ENCODE data around the gene BRD9.
"Not testable (repeated sequence)": the region's sequence is repeated elsewhere in the genome, so short reads cannot be mapped to it uniquely, and the experiment has no call there.

BRD9 gene

GRCh38 chr5:884345-885126 is 8.1 kb downstream of the BRD9 start:
- H3K4me3 ChIP-seq (ENCODE audit: low read depth, low read length), result no peak overlapping the region
- no peak for DNase-seq (ENCODE audit: low read depth)

- H3K4me3 ChIP-seq (ENCODE audit: low read depth, low read length), result no peak overlapping the region
- no peak for DNase-seq (ENCODE audit: low read depth)
Observed at GRCh38 chr5:883475-884181, 9.0 kb downstream of the BRD9 start.

DNA sequence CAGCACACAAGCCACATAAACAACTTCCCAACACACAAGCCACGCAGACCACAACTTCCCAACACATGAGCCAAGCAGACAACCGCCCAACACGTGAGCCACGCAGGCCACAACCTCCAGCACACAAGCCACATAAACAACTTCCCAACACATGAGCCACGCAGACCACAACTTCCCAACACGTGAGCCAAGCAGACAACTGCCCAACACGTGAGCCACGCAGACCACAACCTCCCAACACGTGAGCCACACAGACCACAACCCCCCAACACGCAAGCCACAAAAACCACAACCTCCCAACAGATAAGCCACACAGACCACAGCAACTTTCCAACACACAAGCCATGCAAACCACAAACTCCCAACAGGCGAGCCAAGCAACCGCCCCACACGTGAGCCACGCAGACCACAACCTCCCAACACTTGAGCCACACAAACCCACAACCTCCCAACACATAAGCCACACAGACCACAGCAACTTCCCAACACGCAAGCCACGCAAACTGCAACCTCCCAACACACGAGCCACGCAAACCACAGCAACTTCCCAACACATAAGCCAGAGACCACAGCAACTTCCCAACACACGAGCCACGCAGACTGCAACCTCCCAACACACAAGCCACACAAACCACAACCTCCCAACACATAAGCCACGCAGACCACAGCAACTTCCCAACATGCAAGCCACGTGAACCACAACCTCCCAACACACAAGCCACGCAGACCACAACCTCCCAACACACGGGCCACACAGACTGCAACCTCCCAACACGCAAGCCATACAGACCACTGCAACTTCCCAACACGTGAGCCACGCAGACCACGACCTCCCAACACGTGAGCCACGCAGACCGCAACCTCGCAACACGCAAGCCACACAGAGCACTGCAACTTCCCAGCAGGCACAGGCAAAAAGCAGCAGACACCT is 10.1 kb downstream of the BRD9 start:
- DNase-seq (ENCODE audit: low read depth), result no peak
- H3K4me3 ChIP-seq (ENCODE audit: low read depth, low read length), result no peak overlapping the region

DNA sequence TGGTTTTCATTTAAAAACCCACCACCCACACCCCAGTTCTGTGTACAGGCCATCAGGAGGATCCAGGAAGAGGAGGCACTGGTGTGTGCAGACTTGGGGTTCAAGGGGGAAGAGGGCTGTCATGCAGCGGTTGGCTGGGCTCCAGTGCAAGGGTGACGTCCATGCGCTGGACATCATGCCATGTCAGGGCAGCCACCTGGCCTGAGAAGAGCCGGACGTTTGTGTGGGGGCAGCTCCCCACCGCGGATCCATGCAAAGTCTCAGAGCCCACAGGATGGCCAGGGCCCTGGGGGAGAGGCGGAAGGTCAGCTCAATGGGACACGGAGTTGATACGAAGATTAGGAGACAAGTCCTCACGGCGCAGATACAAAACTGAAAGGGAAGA is 11.1 kb downstream of the BRD9 start:
- no peak for DNase-seq (ENCODE audit: low read depth)
- no peak overlapping the region for H3K4me3 ChIP-seq (ENCODE audit: low read depth, low read length)

- DNase-seq (ENCODE audit: low read depth), result no peak
- H3K4me3 ChIP-seq (ENCODE audit: low read depth, low read length), result no peak overlapping the region
Observed at GRCh38 chr5:880816-881550, 11.6 kb downstream of the BRD9 start.

DNA sequence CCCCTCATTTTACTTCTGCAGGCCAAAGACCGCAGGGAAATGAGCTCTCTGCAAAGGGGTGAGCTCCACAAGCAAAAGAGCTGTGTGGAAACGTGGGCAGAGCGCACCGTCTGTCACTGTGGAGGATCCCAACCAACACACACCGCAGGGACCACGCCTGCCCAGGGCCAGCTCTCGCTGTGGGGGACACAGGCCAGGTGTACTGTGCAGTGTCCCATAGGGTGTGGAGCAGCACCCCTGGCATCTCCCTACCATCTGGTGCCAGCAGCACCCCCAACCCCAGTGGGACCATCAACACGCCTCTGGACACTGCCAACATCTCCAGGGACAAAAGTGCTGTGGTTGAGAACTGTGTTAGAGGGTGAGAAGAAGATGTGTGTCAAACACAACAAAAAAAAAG is 13.9 kb downstream of the BRD9 start:
- H3K4me3 ChIP-seq (ENCODE audit: low read depth, low read length); DNase-seq (ENCODE audit: low read depth): not testable (repeated sequence)

DNA sequence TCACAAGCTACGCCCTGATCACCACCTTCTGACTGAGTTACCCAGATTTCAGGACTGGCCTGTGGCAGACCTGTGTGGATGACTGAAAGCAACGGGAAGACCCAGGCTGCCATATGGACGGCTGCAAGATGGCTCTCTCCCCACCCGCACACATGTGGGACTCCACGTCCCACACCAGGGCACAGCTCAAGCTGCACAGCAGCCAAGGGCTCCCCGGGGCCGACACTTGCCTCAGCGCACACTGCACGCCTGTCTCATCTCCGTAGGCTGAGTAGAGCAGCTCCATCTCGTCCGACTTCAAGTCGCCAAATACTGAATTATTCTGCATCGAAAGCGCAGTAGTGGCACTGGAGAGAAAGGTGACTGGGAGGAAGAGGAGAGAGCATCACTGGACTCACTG is 14.5 kb downstream of the BRD9 start:
- no peak overlapping the region for H3K4me3 ChIP-seq (ENCODE audit: low read depth, low read length)
- no peak for DNase-seq (ENCODE audit: low read depth)

DNA sequence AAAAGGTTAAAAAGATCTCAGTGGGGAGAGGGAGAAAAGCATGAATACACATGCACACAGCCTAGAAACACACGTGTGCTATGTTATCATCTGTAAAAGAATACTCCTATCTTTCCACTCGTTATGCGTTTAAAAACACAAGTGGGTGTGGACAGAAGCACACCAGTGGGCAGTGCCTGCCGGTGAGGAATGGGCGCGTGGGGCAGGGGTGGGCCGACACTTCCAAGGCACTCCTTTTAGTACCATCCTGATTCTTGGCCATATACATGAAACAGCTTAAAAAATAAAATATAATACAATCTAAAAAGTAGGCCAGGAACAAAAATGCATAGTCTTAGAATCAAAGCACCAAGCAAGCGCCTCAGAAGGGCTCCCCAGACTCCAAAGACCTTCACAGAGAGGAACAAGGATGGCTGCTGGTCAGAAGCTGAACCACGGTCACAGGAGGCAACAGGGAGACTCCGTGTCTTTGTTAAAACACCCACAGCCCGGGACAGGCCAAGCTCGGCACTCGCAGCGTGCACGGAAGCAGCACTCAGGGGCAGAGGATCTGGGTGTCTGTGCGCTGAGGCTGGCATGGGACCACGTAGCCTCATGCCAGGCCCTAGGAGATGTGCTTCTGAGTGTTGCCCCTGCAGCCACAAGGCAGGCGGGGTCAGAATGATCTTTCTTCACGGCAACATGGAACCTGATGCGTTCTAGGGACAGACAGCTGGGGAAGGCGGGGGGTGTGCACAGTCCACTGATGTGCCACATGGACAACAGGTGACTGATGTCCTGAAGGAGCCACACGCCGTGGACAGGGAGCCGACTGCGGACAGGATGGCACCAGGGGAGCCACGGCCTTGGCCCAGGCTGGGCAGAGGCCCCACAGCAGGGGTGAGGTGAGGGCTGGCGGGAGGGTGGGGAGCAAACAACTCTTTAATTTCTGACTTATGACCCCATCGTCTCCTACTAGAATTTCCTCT is 15.9 kb downstream of the BRD9 start:
- no peak overlapping the region for H3K4me3 ChIP-seq (ENCODE audit: low read depth, low read length)
- DNase-seq (ENCODE audit: low read depth), result no peak

DNA sequence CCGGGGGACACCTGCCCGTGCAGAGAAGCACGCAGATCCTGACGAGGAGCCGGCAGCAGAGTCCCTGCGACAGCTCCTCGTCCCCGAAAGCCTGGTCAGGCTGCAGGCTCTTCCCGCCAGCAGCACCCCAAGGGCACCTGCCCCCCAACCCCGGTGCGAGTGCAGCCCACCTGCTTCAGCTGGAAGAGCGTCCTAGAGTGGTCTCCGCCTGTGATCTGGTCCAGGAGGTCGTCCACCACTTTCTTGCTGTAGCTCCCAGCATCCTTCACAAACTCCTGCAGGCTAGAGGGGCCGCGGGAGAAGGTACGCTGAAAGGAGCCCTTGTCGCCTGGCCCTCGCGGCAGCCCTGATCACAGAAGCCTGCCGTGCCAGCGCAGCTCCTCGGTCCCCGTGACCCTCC is 16.7 kb downstream of the BRD9 start:
- no peak overlapping the region for H3K4me3 ChIP-seq (ENCODE audit: low read depth, low read length)

DNA sequence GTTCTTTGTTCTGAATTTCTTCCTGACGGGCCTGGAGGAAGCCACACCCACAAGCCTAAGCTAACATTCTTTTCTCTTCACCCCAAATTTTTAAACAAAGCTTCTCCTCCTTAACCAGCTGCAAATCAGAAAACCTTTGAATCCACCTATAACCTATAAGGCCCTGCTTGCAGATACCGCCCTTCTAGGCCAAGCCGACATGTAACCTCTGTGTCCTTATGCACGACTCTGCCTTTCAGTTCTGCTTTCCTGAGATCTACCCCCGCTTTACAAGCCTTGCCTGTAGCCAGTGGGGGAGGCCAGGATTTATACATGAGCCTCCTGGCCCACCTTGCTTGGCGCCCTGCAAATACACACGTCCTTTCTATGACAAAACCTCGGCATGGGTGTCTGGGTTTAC is 19.3 kb downstream of the BRD9 start:
- no peak for DNase-seq (ENCODE audit: low read depth)
- H3K4me3 ChIP-seq (ENCODE audit: low read depth, low read length), result no peak overlapping the region

More for the DNA sequence above, 16.7 kb downstream of the BRD9 start:
- no peak for DNase-seq (ENCODE audit: low read depth)

DNA sequence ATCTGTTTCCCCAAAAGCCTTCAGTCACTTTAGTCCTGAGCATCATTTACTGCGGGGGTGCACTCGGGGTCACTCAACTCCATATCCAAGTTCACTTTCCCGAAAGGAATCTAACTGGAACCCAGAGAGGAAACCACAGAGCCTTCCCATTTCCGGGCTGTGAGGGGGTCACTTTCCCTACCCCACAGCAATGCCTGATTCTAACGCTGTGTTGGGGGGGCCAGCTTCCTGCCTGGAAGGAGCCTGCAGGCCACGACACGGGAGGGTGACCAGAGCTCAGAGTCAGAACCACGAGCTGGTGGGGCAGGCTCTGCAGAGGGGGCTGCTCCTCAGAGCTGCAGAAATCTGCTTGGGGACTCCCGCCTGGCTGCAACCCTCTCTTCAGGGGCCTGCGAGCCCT is 20.3 kb downstream of the BRD9 start:
- no peak overlapping the region for H3K4me3 ChIP-seq (ENCODE audit: low read depth, low read length)
- DNase-seq (ENCODE audit: low read depth), result no peak

GRCh38 chr5:871596-872298 is 20.9 kb downstream of the BRD9 start:
- no peak overlapping the region for H3K4me3 ChIP-seq (ENCODE audit: low read depth, low read length)
- DNase-seq (ENCODE audit: low read depth), result no peak

GRCh38 chr5:870956-871355 is 21.6 kb downstream of the BRD9 start:
- no peak for DNase-seq (ENCODE audit: low read depth)
- no peak overlapping the region for H3K4me3 ChIP-seq (ENCODE audit: low read depth, low read length)

DNA sequence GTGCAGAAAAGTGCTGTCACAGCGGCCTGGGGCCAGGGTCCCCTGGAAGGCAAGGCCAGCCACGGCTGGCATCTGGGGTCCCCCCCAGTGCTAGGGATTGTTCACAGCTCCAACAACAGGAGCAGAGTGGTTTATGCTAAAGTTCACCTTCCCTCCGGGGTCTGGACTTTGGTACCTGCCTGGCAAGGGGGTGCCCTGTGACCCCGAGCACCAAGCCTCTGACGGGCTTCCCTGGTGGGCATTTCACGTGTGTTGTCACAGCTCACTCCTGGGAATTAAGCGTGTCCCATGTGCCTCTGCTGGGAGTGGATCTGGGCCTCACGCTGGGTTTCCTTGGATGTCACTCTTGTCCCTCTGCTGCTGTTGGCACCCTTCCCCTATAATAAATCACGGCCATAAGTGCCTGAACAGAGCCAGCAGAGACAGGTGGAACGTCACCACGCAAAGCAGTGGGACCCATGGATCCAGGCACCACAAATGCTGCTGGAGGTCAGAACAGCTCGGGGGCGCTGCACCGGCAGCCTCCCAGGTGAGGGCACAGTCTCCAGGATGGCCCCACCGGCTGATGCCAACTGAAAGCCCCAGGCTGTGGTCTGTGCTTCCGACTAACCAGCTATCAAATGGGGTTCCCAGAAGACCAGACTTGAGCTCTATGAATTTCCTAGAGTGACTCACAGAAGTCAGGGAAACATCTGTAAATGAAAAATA is 24.0 kb downstream of the BRD9 start:
- no peak for DNase-seq (ENCODE audit: low read depth)
- no peak overlapping the region for H3K4me3 ChIP-seq (ENCODE audit: low read depth, low read length)

GRCh38 chr5:867300-867870 is 25.2 kb downstream of the BRD9 start:
- no peak for DNase-seq (ENCODE audit: low read depth)
- H3K4me3 ChIP-seq (ENCODE audit: low read depth, low read length), result no peak overlapping the region

GRCh38 chr5:865771-866170 is 26.8 kb downstream of the BRD9 start:
- DNase-seq (ENCODE audit: low read depth), result no peak
- no peak overlapping the region for H3K4me3 ChIP-seq (ENCODE audit: low read depth, low read length)

DNA sequence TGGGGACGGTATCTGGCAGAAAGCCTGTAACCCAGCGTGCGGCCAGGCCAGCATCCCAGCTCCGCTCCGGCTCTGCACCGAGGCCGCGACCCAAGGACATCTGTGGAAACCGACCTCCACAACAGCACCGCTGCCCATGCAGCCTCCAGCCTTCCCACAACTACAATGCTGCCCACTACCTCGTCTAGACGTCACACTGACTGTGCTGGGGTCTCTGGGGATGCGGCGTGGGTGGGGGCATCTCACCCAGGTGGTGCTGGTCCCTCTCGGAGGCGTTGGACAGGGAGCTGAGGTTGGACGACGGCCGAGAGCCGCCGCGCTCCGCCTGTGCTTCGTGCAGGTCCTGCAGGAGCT is 27.5 kb downstream of the BRD9 start:
- no peak for DNase-seq (ENCODE audit: low read depth)
- H3K4me3 ChIP-seq (ENCODE audit: low read depth, low read length), result no peak overlapping the region
